Adipocyte (in vitro differentiated cells): ENCODE data around the gene COTL1.
"Not testable (repeated sequence)": the region's sequence is repeated elsewhere in the genome, so short reads cannot be mapped to it uniquely, and the experiment has no call there.

Source experiments
- DNase-seq: peaks from one replicate; pipeline ENCODE4 v3.0.0-alpha.2; 2015; ENCODE audit warnings: low read depth
- H3K27me3 ChIP-seq: replicated peaks from 2 replicates; pipeline ENCODE4 v1.7.0; 2013; ENCODE audit warnings: mild to moderate bottlenecking, low read length, moderate library complexity; ENCODE audit not compliant: control insufficient read depth, insufficient read depth
- H3K36me3 ChIP-seq: 2 replicates; pipeline ENCODE4 v1.7.0; 2013; ENCODE audit warnings: low read length, mild to moderate bottlenecking, moderate library complexity; ENCODE audit not compliant: control insufficient read depth, insufficient read depth, severe bottlenecking
- H3K4me1 ChIP-seq: 2 replicates; pipeline ENCODE4 v1.7.0; 2013; ENCODE audit warnings: mild to moderate bottlenecking, low read length, moderate library complexity; ENCODE audit not compliant: control insufficient read depth, insufficient read depth
- H3K4me3 ChIP-seq: 2 replicates; pipeline ENCODE4 v1.7.0; 2013; ENCODE audit warnings: mild to moderate bottlenecking, low read length, moderate library complexity
- H3K9ac ChIP-seq: 2 replicates; pipeline ENCODE4 v1.7.0; 2013; ENCODE audit warnings: mild to moderate bottlenecking, low read length, moderate library complexity
- H3K9me3 ChIP-seq: 2 replicates; pipeline ENCODE4 v1.7.0; 2013; ENCODE audit warnings: mild to moderate bottlenecking, low read length, moderate library complexity; ENCODE audit not compliant: control insufficient read depth

Gene COTL1

DNA sequence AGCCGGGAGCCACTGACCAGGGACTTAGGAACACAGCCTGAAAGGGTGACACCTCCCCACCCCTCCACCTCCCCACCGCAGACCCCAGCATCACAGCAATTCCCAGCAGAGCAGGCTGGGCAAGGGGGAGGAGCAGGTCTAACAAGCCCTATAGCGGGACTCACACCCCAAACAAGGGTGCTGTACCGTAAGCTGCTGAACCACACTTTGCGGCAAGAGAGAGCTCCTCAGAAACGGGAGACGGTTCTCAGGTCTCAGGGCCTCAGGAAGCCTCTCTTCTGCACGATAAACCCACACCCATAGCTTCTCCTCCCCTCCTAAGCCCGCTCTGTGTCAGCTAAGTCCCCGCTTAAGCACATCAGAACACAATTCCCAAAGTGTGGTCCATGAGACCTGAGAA, 11.7 kb upstream of the COTL1 start:
- no peaks in the 10 kb centered on the region for H3K9me3 ChIP-seq

GRCh38 chr16:84628226-84628731, 10.4 kb upstream of the COTL1 start:
- no peak overlapping the region for H3K4me3 ChIP-seq

More for the DNA sequence above, 11.7 kb upstream of the COTL1 start:
- H3K4me3 ChIP-seq = no peak overlapping the region
- DNase-seq = no peak
- H3K27me3 ChIP-seq = no peaks in the 10 kb centered on the region
- H3K9ac ChIP-seq = no peak overlapping the region
- peaks cover 13% of the 10 kb centered on the region for H3K4me1 ChIP-seq
- H3K36me3 ChIP-seq = no peaks in the 10 kb centered on the region

DNA sequence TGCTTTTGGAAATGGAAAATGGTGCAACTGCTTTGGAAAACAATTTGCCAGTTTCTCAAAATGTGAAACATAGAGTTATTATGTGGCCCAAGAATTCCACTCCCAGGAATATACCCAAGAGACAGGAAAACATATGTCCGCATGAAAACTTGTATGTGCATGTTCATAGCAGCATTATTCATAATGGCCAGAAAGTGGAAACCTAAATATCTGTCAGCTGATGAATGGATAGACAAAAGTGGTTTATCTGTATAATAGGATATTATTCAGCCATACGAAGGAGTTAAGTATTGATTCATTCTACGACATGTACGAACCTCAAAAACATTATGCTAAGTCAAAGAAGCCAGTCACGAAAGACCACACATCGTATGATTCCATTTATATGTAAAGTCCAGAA, 7.7 kb upstream of the COTL1 start:
- no peaks in the 10 kb centered on the region for H3K27me3 ChIP-seq
- no peaks in the 10 kb centered on the region for H3K4me1 ChIP-seq

More at GRCh38 chr16:84628226-84628731, 10.4 kb upstream of the COTL1 start:
- H3K36me3 ChIP-seq = no peaks in the 10 kb centered on the region
- no peaks in the 10 kb centered on the region for H3K27me3 ChIP-seq
- H3K9me3 ChIP-seq = no peaks in the 10 kb centered on the region
- DNase-seq = no peak
- peaks cover 6% of the 10 kb centered on the region for H3K4me1 ChIP-seq
- H3K9ac ChIP-seq = no peak overlapping the region

DNA sequence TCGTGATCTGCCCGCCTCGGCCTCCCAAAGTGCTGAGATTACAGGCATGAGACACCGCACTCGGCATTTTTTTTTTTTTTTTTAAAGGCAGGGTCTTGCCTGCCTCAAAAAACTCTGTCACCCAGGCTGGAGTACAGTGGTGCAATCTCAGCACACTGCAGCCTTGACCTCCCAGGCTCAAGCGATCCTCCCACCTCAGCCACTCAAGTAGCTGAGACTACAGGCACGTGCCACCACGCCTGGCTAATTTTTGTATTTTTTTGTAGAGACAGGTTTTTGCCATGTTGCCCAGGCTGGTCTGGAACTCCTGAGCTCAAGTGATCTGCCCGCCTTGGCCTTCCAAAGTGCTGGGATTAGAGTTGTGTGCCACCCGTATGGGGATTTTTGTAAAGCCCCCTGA, 3.0 kb upstream of the COTL1 start:
- not testable (repeated sequence) for H3K9ac ChIP-seq, DNase-seq, H3K27me3 ChIP-seq

More for the DNA sequence above, 7.7 kb upstream of the COTL1 start:
- Histone ChIP-seq H3K9me3 (no peaks in the 10 kb centered on the region), H3K36me3 (no peaks in the 10 kb centered on the region), H3K4me3 (no peak overlapping the region), H3K9ac (no peak overlapping the region)
- DNase-seq = no peak

DNA sequence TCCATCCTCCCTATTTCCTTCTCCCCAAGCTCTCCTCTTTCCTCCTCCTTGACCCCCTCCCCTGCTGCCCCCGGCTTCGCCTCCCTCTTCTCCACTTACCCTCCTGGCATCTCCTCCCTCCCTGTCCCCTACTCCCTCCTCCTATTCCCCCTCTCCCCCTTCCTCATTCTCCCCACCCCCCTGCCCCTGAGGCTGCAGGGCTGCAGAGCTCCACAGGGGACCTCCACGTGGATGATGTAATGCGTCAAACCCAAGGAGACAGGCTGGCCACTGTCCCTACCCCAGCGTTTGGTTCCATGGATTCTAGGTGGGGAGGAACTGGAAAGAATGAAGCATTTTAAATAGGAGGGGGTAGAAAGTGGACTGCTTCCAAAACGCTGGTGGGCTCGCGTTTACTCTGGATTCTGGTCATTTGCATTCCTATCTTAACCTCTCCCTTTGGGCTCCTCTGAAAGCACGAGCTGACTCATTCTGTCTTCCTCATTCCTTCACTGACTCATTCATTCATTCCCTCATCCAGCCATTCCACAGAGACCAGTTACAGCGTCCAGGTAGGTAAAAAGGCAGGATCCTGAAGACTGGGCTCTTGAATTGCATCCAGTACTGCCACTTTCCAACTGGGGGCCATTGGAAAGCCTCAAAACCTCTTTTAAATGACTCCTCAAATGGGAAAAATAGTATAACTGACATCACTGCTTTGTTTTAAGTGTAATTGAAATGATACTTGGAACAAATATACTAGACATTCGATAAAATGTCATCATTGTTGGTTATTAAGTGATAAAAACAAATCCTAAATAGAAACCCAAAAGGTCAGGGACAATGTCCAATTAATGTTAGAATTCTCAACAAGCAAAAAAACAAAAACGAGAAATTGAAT, 943 bp upstream of the COTL1 start:
- H3K9me3 ChIP-seq = no peaks in the 10 kb centered on the region
- peak overlapping the region; percentile 57 for H3K9ac ChIP-seq
- no peaks in the 10 kb centered on the region for H3K36me3 ChIP-seq
- H3K4me3 ChIP-seq = peak overlapping the region; percentile 1
- H3K4me1 ChIP-seq = peaks cover 43% of the 10 kb centered on the region
- DNase-seq = peak; percentile 90
- H3K27me3 ChIP-seq = no peaks in the 10 kb centered on the region

More for the DNA sequence above, 3.0 kb upstream of the COTL1 start:
- H3K9me3 ChIP-seq, H3K4me3 ChIP-seq, H3K36me3 ChIP-seq: not testable (repeated sequence)
- H3K4me1 ChIP-seq = peaks cover 22% of the 10 kb centered on the region

GRCh38 chr16:84617041-84617790, 662 bp downstream of the COTL1 start:
- peaks cover 50% of the 10 kb centered on the region for H3K4me1 ChIP-seq
- DNase-seq = peak; percentile 49
- no peaks in the 10 kb centered on the region for H3K27me3 ChIP-seq
- peak overlapping the region; percentile 82 for H3K4me3 ChIP-seq
- H3K9me3 ChIP-seq = no peaks in the 10 kb centered on the region
- H3K36me3 ChIP-seq = no peaks in the 10 kb centered on the region
- peak overlapping the region; percentile 90 for H3K9ac ChIP-seq

DNA sequence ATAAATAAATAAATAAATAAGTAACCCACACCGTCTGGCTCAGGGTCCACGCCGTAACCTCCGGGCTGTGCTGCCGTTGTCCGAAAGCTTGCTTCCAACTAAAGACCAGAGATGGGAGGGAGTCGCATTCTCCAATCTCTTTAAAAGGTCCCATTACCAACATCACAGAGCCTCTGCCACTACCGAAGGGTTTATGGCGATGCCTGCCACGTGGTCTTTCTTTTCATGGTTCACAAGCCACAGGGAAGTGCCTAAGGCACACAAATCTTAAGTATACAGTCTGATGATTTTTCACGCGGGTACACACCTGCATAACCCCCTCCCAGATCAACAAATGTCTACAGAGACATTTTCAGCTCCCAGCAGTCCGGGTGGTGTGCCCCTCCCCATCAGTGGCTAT, 1.4 kb downstream of the COTL1 start:
- Histone ChIP-seq H3K27me3 (no peaks in the 10 kb centered on the region), H3K9ac (peak overlapping the region; percentile 90), H3K36me3 (no peaks in the 10 kb centered on the region), H3K9me3 (no peaks in the 10 kb centered on the region), H3K4me1 (peaks cover 57% of the 10 kb centered on the region), H3K4me3 (peak overlapping the region; percentile 82)
- DNase-seq = peak; percentile 34

GRCh38 chr16:84614968-84615813, 2.7 kb downstream of the COTL1 start:
- no peaks in the 10 kb centered on the region for H3K36me3 ChIP-seq
- peak overlapping the region; percentile 82 for H3K4me3 ChIP-seq

DNA sequence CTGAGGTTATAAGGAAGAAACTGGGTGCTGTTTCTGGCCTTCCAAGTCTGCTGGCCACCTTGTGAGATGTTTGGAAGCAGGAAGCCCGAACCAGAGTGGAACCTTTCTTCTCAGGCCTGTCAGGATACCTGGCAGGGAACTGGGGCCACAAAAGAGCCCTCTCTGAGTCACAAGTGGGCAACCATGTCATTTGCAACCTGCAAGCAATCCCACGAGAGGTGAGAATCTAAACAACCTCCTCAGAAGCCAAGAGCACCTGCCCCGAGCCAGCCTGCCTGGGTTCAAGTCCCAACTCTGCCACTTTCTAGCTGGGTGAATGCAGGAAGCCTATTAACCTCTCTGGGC, 3.3 kb downstream of the COTL1 start:
- Histone ChIP-seq H3K9me3 (no peaks in the 10 kb centered on the region), H3K36me3 (no peaks in the 10 kb centered on the region), H3K9ac (peak overlapping the region; percentile 43), H3K4me3 (no peak overlapping the region), H3K4me1 (peaks cover 69% of the 10 kb centered on the region), H3K27me3 (no peaks in the 10 kb centered on the region)
- DNase-seq = no peak

More at GRCh38 chr16:84614968-84615813, 2.7 kb downstream of the COTL1 start:
- Histone ChIP-seq H3K4me1 (peaks cover 69% of the 10 kb centered on the region), H3K27me3 (no peaks in the 10 kb centered on the region), H3K9ac (peak overlapping the region; percentile 43), H3K9me3 (no peaks in the 10 kb centered on the region)
- no peak for DNase-seq

- H3K27me3 ChIP-seq = no peaks in the 10 kb centered on the region
- H3K9me3 ChIP-seq = no peaks in the 10 kb centered on the region
- H3K4me1 ChIP-seq = peaks cover 64% of the 10 kb centered on the region
- H3K9ac ChIP-seq = peak overlapping the region; percentile 43
- peaks cover 4% of the 10 kb centered on the region for H3K36me3 ChIP-seq
- peak overlapping the region; percentile 26 for H3K4me3 ChIP-seq
- DNase-seq = no peak
These were observed 3.8 kb downstream of the COTL1 start for GRCh38 chr16:84614073-84614459.
